ENCODE results near the gene UBA7.

- TF ChIP-seq SUZ12 (IDR thresholded peaks at IDR 0.05; ENCODE audit: extremely low read depth, insufficient read depth, insufficient read length) (no peak), ZNF274 (IDR thresholded peaks at IDR 0.05; ENCODE audit: low read depth, low read length) (no peak), YY1 (IDR thresholded peaks at IDR 0.05; ENCODE audit: insufficient read depth, insufficient read length) (no peak)
Observed at GRCh38 chr3:49781415-49782199, 32.1 kb downstream of the UBA7 start.
